Natural killer cell (primary cell): ENCODE measurements around the gene PAM. TPM values are rescaled to one million over a fixed set of nuclear protein-coding genes. Genes with fewer than 3 reads are reported as not detected.

Source experiments
- ATAC-seq, 3 donors: fragments of 150-1000 bp in 2 of 3; fragments of 200-7000 bp in 1 of 3; cut with Tn5 transposase; 1 replicate in 1 of 3; 2 replicates in 2 of 3; pipeline ENCODE4 v1.10.0; 2021; ENCODE audit warnings: mild to moderate bottlenecking in 2 of 3, moderate library complexity in 2 of 3
- DNase-seq, 2 donors: peaks; one replicate each; pipeline versions ENCODE4 v3.0.0 to v3.0.0-alpha.2; 2013 to 2021; ENCODE audit warnings: mixed read lengths in 1 of 2
- H3K27ac ChIP-seq: one replicate; pipeline ENCODE4 v1.5.1; 2013; ENCODE audit warnings: mild to moderate bottlenecking, low read length
- H3K27me3 ChIP-seq: one replicate; pipeline ENCODE4 v1.6.1; 2013; ENCODE audit warnings: low read length; ENCODE audit not compliant: control insufficient read depth, insufficient read depth
- H3K36me3 ChIP-seq: one replicate; pipeline ENCODE4 v1.6.1; 2013; ENCODE audit warnings: low read length; ENCODE audit not compliant: control insufficient read depth, insufficient read depth
- H3K4me1 ChIP-seq: one replicate; pipeline ENCODE4 v1.6.1; 2013; ENCODE audit warnings: low read length; ENCODE audit not compliant: control insufficient read depth, insufficient read depth
- H3K4me3 ChIP-seq: one replicate; pipeline ENCODE4 v1.5.1; 2013; ENCODE audit warnings: low read length
- H3K9me3 ChIP-seq: one replicate; pipeline ENCODE4 v1.6.1; 2013; ENCODE audit warnings: low read length; ENCODE audit not compliant: control insufficient read depth, insufficient read depth
- H3K27ac Mint-ChIP-seq, 2 donors: one replicate each; pipeline ENCODE4 v1.8.0; 2022; ENCODE audit warnings: mild to moderate bottlenecking in 2 of 2, mixed read lengths in 2 of 2, moderate library complexity in 1 of 2
- H3K27me3 Mint-ChIP-seq, 2 donors: one replicate each; pipeline ENCODE4 v1.8.0; 2022; ENCODE audit warnings: low read depth in 2 of 2, mixed read lengths in 2 of 2
- H3K36me3 Mint-ChIP-seq: one replicate; pipeline ENCODE4 v1.8.0; 2022; ENCODE audit warnings: mixed read lengths
- H3K4me1 Mint-ChIP-seq, 2 donors: one replicate each; pipeline ENCODE4 v1.8.0; 2022; ENCODE audit warnings: mixed read lengths in 2 of 2
- H3K4me3 Mint-ChIP-seq: one replicate; pipeline ENCODE4 v1.8.0; 2022; ENCODE audit warnings: mild to moderate bottlenecking, moderate library complexity, mixed read lengths
- H3K9me3 Mint-ChIP-seq, 2 donors: one replicate each; pipeline ENCODE4 v1.8.0; 2022; ENCODE audit warnings: mixed read lengths in 2 of 2
- WGBS: methylation state at CpG from one replicate; pipeline ENCODE4 v1.1.7; 2013; ENCODE audit warnings: missing lambda C conversion rate; ENCODE audit not compliant: insufficient coverage; 5-methylcytosine and 5-hydroxymethylcytosine counted together
- intact Hi-C: fragments of 100-400 bp; cut with micrococcal nuclease; formaldehyde crosslinking; loops from one replicate; pipeline ENCODE4 v1.14.2; 2022
- total RNA-seq, 4 donors: library from RNA; stranded (reverse); fragments of 120-200 nt in 1 of 4; gene quantifications; one replicate each; pipeline versions ENCODE4 v1.2.3 to v1.2.4, GENCODE V29; 2013 to 2022
- TF ChIP-seq, protein P1 (sequence below): fragments of 200-600 bp; IDR thresholded peaks from one replicate; pipeline ENCODE4 v1.8.0; 2022; ENCODE audit warnings: antibody characterized with exemption

PAM gene
- total RNA-seq, 3 donors from 2014 or later (not counting 1 experiment from before 2014, with no cell fraction given), result 67.6 to 79.9 (median 75.3) TPM

DNA sequence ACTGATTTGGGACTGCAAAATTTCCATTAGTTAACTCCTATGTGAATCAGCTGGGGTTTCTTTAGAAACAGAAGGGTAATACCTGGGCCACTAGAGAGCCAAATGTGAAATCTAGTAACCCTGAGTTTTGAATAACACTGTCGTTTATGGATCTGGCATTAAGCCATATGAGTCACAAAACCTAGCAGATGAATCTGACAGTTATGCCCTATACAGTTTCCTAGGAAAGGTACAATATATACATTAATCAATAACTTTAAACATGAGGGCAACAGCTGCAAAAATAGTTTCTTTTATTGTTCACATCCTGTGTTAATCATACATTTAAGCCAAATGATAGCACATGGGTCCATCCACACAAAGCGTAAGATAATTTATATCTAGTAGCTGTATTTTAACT, 56.9 kb downstream of the PAM start:
- Mint-ChIP-seq H3K27ac (no peak overlapping the region), H3K36me3 (no peaks in the 10 kb centered on the region), H3K4me3 (no peak overlapping the region), H3K27me3 (no peaks in the 10 kb centered on the region), H3K9me3 (no peaks in the 10 kb centered on the region), H3K4me1 (peaks cover 31 to 42% of the 10 kb centered on the region in 2 donors)
- H3K4me1 ChIP-seq, result no peaks in the 10 kb centered on the region
- TF ChIP-seq, protein P1, sequence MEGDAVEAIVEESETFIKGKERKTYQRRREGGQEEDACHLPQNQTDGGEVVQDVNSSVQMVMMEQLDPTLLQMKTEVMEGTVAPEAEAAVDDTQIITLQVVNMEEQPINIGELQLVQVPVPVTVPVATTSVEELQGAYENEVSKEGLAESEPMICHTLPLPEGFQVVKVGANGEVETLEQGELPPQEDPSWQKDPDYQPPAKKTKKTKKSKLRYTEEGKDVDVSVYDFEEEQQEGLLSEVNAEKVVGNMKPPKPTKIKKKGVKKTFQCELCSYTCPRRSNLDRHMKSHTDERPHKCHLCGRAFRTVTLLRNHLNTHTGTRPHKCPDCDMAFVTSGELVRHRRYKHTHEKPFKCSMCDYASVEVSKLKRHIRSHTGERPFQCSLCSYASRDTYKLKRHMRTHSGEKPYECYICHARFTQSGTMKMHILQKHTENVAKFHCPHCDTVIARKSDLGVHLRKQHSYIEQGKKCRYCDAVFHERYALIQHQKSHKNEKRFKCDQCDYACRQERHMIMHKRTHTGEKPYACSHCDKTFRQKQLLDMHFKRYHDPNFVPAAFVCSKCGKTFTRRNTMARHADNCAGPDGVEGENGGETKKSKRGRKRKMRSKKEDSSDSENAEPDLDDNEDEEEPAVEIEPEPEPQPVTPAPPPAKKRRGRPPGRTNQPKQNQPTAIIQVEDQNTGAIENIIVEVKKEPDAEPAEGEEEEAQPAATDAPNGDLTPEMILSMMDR, result no peak
- H3K9me3 ChIP-seq, result no peaks in the 10 kb centered on the region
- 20% methylated on average over 1 of the region's 2 CpGs for WGBS
- intact Hi-C loops, result no loop called here
- no peak overlapping the region for H3K4me3 ChIP-seq
- no peak for DNase-seq
- H3K27ac ChIP-seq, result no peak overlapping the region
- ATAC-seq, result no peak
- no peaks in the 10 kb centered on the region for H3K27me3 ChIP-seq
- H3K36me3 ChIP-seq, result peaks cover 2% of the 10 kb centered on the region

DNA sequence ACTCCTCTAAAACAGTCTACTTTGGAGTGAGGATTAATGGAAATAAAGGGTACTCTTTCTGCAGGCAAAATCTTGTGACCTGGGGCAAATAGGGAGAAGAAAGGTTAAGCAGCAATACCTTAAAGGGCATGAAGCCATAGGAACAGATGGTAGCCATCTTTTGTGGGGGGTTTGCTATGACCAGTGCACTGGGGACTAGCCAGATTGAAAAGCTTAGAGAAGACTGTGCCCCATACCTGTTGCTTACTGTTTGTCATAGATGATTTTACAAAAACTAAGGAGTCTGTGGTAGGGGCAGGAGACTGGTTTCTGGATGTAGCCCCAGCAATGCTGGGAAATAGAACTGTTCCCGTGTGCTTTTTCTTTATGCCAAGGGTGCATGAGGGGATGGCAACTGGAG, 58.6 kb downstream of the PAM start:
- WGBS, result 50% methylated on average over 1 of the region's 1 CpG
- no peaks in the 10 kb centered on the region for H3K9me3 ChIP-seq

GRCh38 chr5:102815084-102815483, 60.0 kb downstream of the PAM start:
- Histone ChIP-seq H3K4me3 (no peak overlapping the region), H3K4me1 (no peaks in the 10 kb centered on the region), H3K27ac (no peak overlapping the region), H3K27me3 (no peaks in the 10 kb centered on the region), H3K36me3 (peaks cover 2% of the 10 kb centered on the region), H3K9me3 (no peaks in the 10 kb centered on the region)
- intact Hi-C loops, result no loop called here
- H3K36me3 Mint-ChIP-seq, result no peaks in the 10 kb centered on the region
- WGBS, result 77% methylated on average over 4 of the region's 4 CpGs
- no peak overlapping the region for H3K27ac Mint-ChIP-seq
- no peak for DNase-seq
- ATAC-seq, result no peak
- peaks cover 19 to 25% of the 10 kb centered on the region in 2 donors for H3K4me1 Mint-ChIP-seq
- TF ChIP-seq, protein P1, result no peak
- H3K27me3 Mint-ChIP-seq, result no peaks in the 10 kb centered on the region
- no peak overlapping the region for H3K4me3 Mint-ChIP-seq
- no peaks in the 10 kb centered on the region for H3K9me3 Mint-ChIP-seq

More for the DNA sequence above, 58.6 kb downstream of the PAM start:
- no peak overlapping the region for H3K27ac Mint-ChIP-seq
- no peaks in the 10 kb centered on the region for H3K36me3 Mint-ChIP-seq
- intact Hi-C loops, result no loop called here
- Histone ChIP-seq H3K27me3 (no peaks in the 10 kb centered on the region), H3K4me1 (no peaks in the 10 kb centered on the region), H3K36me3 (peaks cover 2% of the 10 kb centered on the region), H3K4me3 (no peak overlapping the region), H3K27ac (no peak overlapping the region)
- H3K9me3 Mint-ChIP-seq, result no peaks in the 10 kb centered on the region
- H3K4me3 Mint-ChIP-seq, result no peak overlapping the region
- ATAC-seq (no peak), DNase-seq (no peak)
- H3K27me3 Mint-ChIP-seq, result no peaks in the 10 kb centered on the region
- peaks cover 24 to 31% of the 10 kb centered on the region in 2 donors for H3K4me1 Mint-ChIP-seq
- TF ChIP-seq, protein P1, result no peak
